Measurements from ENCODE around the gene SURF1. TPM values are rescaled to one million over a fixed set of nuclear protein-coding genes. Genes with fewer than 3 reads are reported as not detected.

SURF1 gene
- total and polyA plus RNA-seq, 9 of the 15 experiments (the other 6 are each of a cell fraction or from before 2014, with no cell fraction given), result 16.1 to 31.3 (median 20.9) TPM

GRCh38 chr9:133334161-133334560, 22.1 kb downstream of the SURF1 start:
- peak; percentile 23 for FAIRE-seq
- ChIA-PET CTCF (ENCODE audit: low intra/inter-chr PET ratio) (no interaction called here), POLR2A (interaction anchor here (0.7 to 2.3 kb wide), 3 partner anchors 10 to 26 kb away, joined by 3 to 9 read pairs (median 3); partner anchors contain the start of genes MED22 and RPL7A)
- TF ChIP-seq ZNF280A (IDR thresholded peaks at IDR 0.05; ENCODE audit: low read depth, partially characterized antibody) (no peak), RBFOX2 (IDR thresholded peaks at IDR 0.05; ENCODE audit: low read depth, low read length) (0 out of 2 replicates have a peak, but pooled peaks have one; percentile 33)
- BruUV-seq (replicated peaks), result no TSS peak
- no peak for DNase-seq (ENCODE audit: extremely low read depth in 1 of 4, low spot score in 3 of 4)
- Histone ChIP-seq H3K79me2 (ENCODE audit: control insufficient read depth, insufficient read depth, low read length) (peaks cover 39% of the 10 kb centered on the region), H3K9me1 (ENCODE audit: control insufficient read depth, insufficient read depth, low read length) (no peaks in the 10 kb centered on the region), H3K4me1 (replicated peaks in 1 of 2; ENCODE audit: control insufficient read depth in 2 of 2, insufficient read depth in 2 of 2, low read length in 2 of 2) (peaks cover 6 to 42% of the 10 kb centered on the region in 2 experiments; a peak in 4 of 5 replicates), H4K20me1 (replicated peaks; ENCODE audit: control insufficient read depth, insufficient read depth, low read length) (peaks cover 4% of the 10 kb centered on the region; the same call in 1 of the 2 replicates), H3K27me3 (ENCODE audit: control insufficient read depth in 2 of 2, insufficient read depth in 2 of 2, low read length in 2 of 2) (no peaks in the 10 kb centered on the region; a peak in 1 of 5 replicates), H3K9ac (ENCODE audit: insufficient read depth in 1 of 2, low read depth in 2 of 2, low read length in 2 of 2) (peak overlapping the region in 1 of 2 experiments; percentile 84; a peak in 2 of 4 replicates), H3K27ac (ENCODE audit: extremely low read depth, low read depth, low read length) (no peak overlapping the region), H3K9me3 (replicated peaks; ENCODE audit: control insufficient read depth, insufficient read depth, low read depth, low read length) (no peaks in the 10 kb centered on the region), H3K4me2 (ENCODE audit: insufficient read depth, low read length) (no peak overlapping the region), H3K4me3 (peak overlapping the region; percentile 77; the same call in 1 of the 2 replicates), H2AFZ (ENCODE audit: low read depth, low read length) (no peak overlapping the region), H3K36me3 (ENCODE audit: control insufficient read depth, insufficient read depth, low read length) (peaks cover 62% of the 10 kb centered on the region)
- in situ Hi-C loops (cut with MboI), result loop anchor here (5.0 kb wide), 1 partner anchor 147 kb away; no protein-coding TSS in a partner anchor
- 92% methylated on average over 5 of the region's 6 CpGs for WGBS (ENCODE audit: insufficient coverage, low coverage, missing lambda C conversion rate)
- intact Hi-C loops (cut with micrococcal nuclease), result no loop called here
- no peak for ATAC-seq
